Hepatocyte (in vitro differentiated cells): ENCODE data around the gene SERPINE2. TPM values are rescaled to one million over a fixed set of nuclear protein-coding genes. Genes with fewer than 3 reads are reported as not detected.
A peak's percentile ranks its signal among the peaks of the same experiment; 100 is the strongest.

ENCODE experiments used
- DNase-seq: peaks from one replicate; pipeline ENCODE4 v3.0.0-alpha.2; 2016; ENCODE audit warnings: low spot score
- H2AFZ ChIP-seq: fragments of 200-600 bp; sonication (generic); 2 replicates; pipeline ENCODE4 v1.6.0; 2016; ENCODE audit warnings: antibody characterized with exemption, mild to moderate bottlenecking
- H3K27ac ChIP-seq: fragments of 200-600 bp; sonication (generic); 2 replicates; pipeline ENCODE4 v1.5.1; 2016; ENCODE audit warnings: mild to moderate bottlenecking
- H3K27me3 ChIP-seq: fragments of 200-600 bp; sonication (generic); 2 replicates; pipeline ENCODE4 v1.6.1; 2016
- H3K36me3 ChIP-seq: fragments of 200-600 bp; sonication (generic); replicated peaks from 2 replicates; pipeline ENCODE4 v1.5.1; 2016; ENCODE audit warnings: low read depth; ENCODE audit not compliant: insufficient read depth
- H3K4me1 ChIP-seq: fragments of 200-600 bp; sonication (generic); 2 replicates; pipeline ENCODE4 v1.5.1; 2016; ENCODE audit warnings: mild to moderate bottlenecking, moderate library complexity; ENCODE audit not compliant: insufficient read depth
- H3K4me2 ChIP-seq: fragments of 200-600 bp; sonication (generic); 2 replicates; pipeline ENCODE4 v1.6.0; 2016
- H3K4me3 ChIP-seq: fragments of 200-600 bp; sonication (generic); 2 replicates; pipeline ENCODE4 v1.5.1; 2016; ENCODE audit warnings: mild to moderate bottlenecking
- H3K79me2 ChIP-seq: fragments of 200-600 bp; sonication (generic); 2 replicates; pipeline ENCODE4 v1.6.0; 2017; ENCODE audit warnings: mild to moderate bottlenecking
- H3K9me2 ChIP-seq: fragments of 200-600 bp; sonication (generic); replicated peaks from 2 replicates; pipeline ENCODE4 v1.6.0; 2017; ENCODE audit warnings: mild to moderate bottlenecking; ENCODE audit not compliant: insufficient read depth
- H3K9me3 ChIP-seq: fragments of 200-600 bp; sonication (generic); 2 replicates; pipeline ENCODE4 v1.5.1; 2016; ENCODE audit warnings: low read depth, mild to moderate bottlenecking
- H4K20me1 ChIP-seq: fragments of 200-600 bp; sonication (generic); 2 replicates; pipeline ENCODE4 v1.6.0; 2016; ENCODE audit warnings: mild to moderate bottlenecking; ENCODE audit not compliant: insufficient read depth, poor library complexity, severe bottlenecking
- CTCF ChIP-seq: fragments of 200-600 bp; sonication (generic); IDR thresholded peaks from 2 replicates; pipeline ENCODE4 v1.5.1; 2016; ENCODE audit warnings: antibody characterized with exemption, mild to moderate bottlenecking; ENCODE audit not compliant: poor library complexity
- EZH2 ChIP-seq: fragments of 200-600 bp; sonication (generic); IDR thresholded peaks from 2 replicates; pipeline ENCODE4 v1.6.1; 2016; ENCODE audit warnings: antibody characterized with exemption, mild to moderate bottlenecking, borderline replicate concordance
- EZH2phosphoT487 ChIP-seq: fragments of 200-600 bp; sonication (generic); IDR thresholded peaks from one replicate; pipeline ENCODE4 v1.6.1; 2018; ENCODE audit warnings: antibody characterized with exemption, mild to moderate bottlenecking, low read depth, moderate library complexity; ENCODE audit not compliant: unreplicated experiment, severe bottlenecking
- WGBS: methylation state at CpG from one replicate; pipeline ENCODE4 v1.1.6; 2016; ENCODE audit warnings: low lambda C conversion rate; ENCODE audit errors: missing lambda C conversion rate; 5-methylcytosine and 5-hydroxymethylcytosine counted together
- polyA plus RNA-seq: library from polyadenylated mRNA; unstranded; fragments of >200 nt; fragmentation: Nextera tagmentation; extraction: Ambion mirVana; gene quantifications from 2 replicates; pipeline ENCODE4 v1.2.1, GENCODE V29; 2016
- total RNA-seq: library from RNA; depleted of rRNA; stranded (reverse); fragments of >200 nt; gene quantifications from 2 replicates; pipeline ENCODE4 v1.2.3, GENCODE V29; 2014

SERPINE2 gene
- total and polyA plus RNA-seq, 2 experiments from 2014 or later = 186 to 427 TPM

- Histone ChIP-seq H4K20me1 (peaks cover 9% of the 10 kb centered on the region), H2AFZ (peak overlapping the region; percentile 94), H3K36me3 (no peaks in the 10 kb centered on the region), H3K4me1 (peaks cover 5% of the 10 kb centered on the region), H3K27ac (peak overlapping the region; percentile 64), H3K9me3 (no peaks in the 10 kb centered on the region), H3K9me2 (no peaks in the 10 kb centered on the region), H3K79me2 (peaks cover 29% of the 10 kb centered on the region), H3K4me2 (peak overlapping the region; percentile 98), H3K27me3 (peaks cover 41% of the 10 kb centered on the region), H3K4me3 (peak overlapping the region; percentile 76)
- DNase-seq = no peak
- TF ChIP-seq EZH2 = no peak
- WGBS = 6% methylated on average over 21 of the region's 21 CpGs
Measured at GRCh38 chr2:224039770-224040440, 819 bp upstream of the SERPINE2 start.

- peaks cover 41% of the 10 kb centered on the region for H3K27me3 ChIP-seq
- H3K4me1 ChIP-seq = peaks cover 5% of the 10 kb centered on the region
- peaks cover 9% of the 10 kb centered on the region for H4K20me1 ChIP-seq
- peak overlapping the region; percentile 15 for H3K27ac ChIP-seq
- peak overlapping the region; percentile 98 for H3K4me2 ChIP-seq
- H3K4me3 ChIP-seq = peak overlapping the region; percentile 76
- WGBS = 2% methylated on average over 30 of the region's 35 CpGs
- no peak for TF ChIP-seq CTCF
- TF ChIP-seq EZH2 = no peak
- TF ChIP-seq EZH2phosphoT487 = no peak
- peaks cover 39% of the 10 kb centered on the region for H3K79me2 ChIP-seq
- peak overlapping the region; percentile 64 for H2AFZ ChIP-seq
- no peaks in the 10 kb centered on the region for H3K9me3 ChIP-seq
- no peaks in the 10 kb centered on the region for H3K36me3 ChIP-seq
- no peak for DNase-seq
- H3K9me2 ChIP-seq = no peaks in the 10 kb centered on the region
Measured at GRCh38 chr2:224038830-224039079, 331 bp downstream of the SERPINE2 start.

- Histone ChIP-seq H4K20me1 (peaks cover 9% of the 10 kb centered on the region), H3K79me2 (peaks cover 43% of the 10 kb centered on the region), H2AFZ (peak overlapping the region; percentile 64), H3K9me2 (no peaks in the 10 kb centered on the region), H3K27me3 (peaks cover 40% of the 10 kb centered on the region), H3K27ac (peak overlapping the region; percentile 15), H3K4me1 (peaks cover 5% of the 10 kb centered on the region), H3K4me3 (peak overlapping the region; percentile 76), H3K9me3 (no peaks in the 10 kb centered on the region), H3K4me2 (peak overlapping the region; percentile 98), H3K36me3 (no peaks in the 10 kb centered on the region)
- no peak for TF ChIP-seq EZH2phosphoT487
- TF ChIP-seq EZH2 = no peak
- TF ChIP-seq CTCF = no peak
- WGBS = 2% methylated on average over 36 of the region's 36 CpGs
- peak; percentile 57 for DNase-seq
Measured at GRCh38 chr2:224038049-224038829, 847 bp downstream of the SERPINE2 start.

GRCh38 chr2:224036731-224037361, 2.2 kb downstream of the SERPINE2 start:
- TF ChIP-seq CTCF = no peak
- no peak overlapping the region for H2AFZ ChIP-seq
- H3K36me3 ChIP-seq = no peaks in the 10 kb centered on the region
- no peak for DNase-seq
- H3K4me1 ChIP-seq = peaks cover 5% of the 10 kb centered on the region
- peaks cover 9% of the 10 kb centered on the region for H4K20me1 ChIP-seq
- no peak overlapping the region for H3K27ac ChIP-seq
- no peaks in the 10 kb centered on the region for H3K9me2 ChIP-seq
- H3K27me3 ChIP-seq = peaks cover 29% of the 10 kb centered on the region
- H3K4me2 ChIP-seq = peak overlapping the region; percentile 98
- H3K9me3 ChIP-seq = no peaks in the 10 kb centered on the region
- peaks cover 56% of the 10 kb centered on the region for H3K79me2 ChIP-seq
- no peak overlapping the region for H3K4me3 ChIP-seq
- WGBS = 79% methylated on average over 6 of the region's 6 CpGs
